Heart left ventricle (tissue), 16 donors: ENCODE results near the gene KDM4B. TPM values are rescaled to one million over a fixed set of nuclear protein-coding genes. Genes with fewer than 3 reads are reported as not detected.
A peak's percentile ranks its signal among the peaks of the same experiment; 100 is the strongest.

Source experiments
- ATAC-seq, 4 donors: fragments of 200-7000 bp; cut with Tn5 transposase; one replicate each; pipeline ENCODE4 v1.9.1; 2020 to 2022; ENCODE audit warnings: moderate library complexity in 4 of 4, mild to moderate bottlenecking in 3 of 4, moderate number of reproducible peaks in 1 of 4
- DNase-seq, 5 donors: peaks; one replicate each; pipeline ENCODE4 v3.0.0-alpha.2; 2020
- H3K27ac ChIP-seq, 12 donors: fragments of 200-600 bp; sonication (generic) in 4 of 12; one replicate each; pipeline versions ENCODE4 v1.5.0 to v1.8.0; 2016 to 2022; ENCODE audit warnings: mild to moderate bottlenecking in 2 of 12
- H3K27me3 ChIP-seq, 9 donors: fragments of 200-600 bp; sonication (generic) in 2 of 9; one replicate each; pipeline versions ENCODE4 v1.5.1 to v1.8.0; 2016 to 2022; ENCODE audit warnings: mild to moderate bottlenecking in 3 of 9
- H3K36me3 ChIP-seq, 9 donors: fragments of 200-600 bp; sonication (generic) in 2 of 9; one replicate each; pipeline versions ENCODE4 v1.5.0 to v1.8.0; 2018 to 2022; ENCODE audit warnings: mild to moderate bottlenecking in 2 of 9
- H3K4me1 ChIP-seq, 12 donors: fragments of 200-600 bp; sonication (generic) in 4 of 12; one replicate each; pipeline versions ENCODE4 v1.5.0 to v1.8.0; 2016 to 2022; ENCODE audit warnings: mild to moderate bottlenecking in 3 of 12
- H3K4me3 ChIP-seq, 12 donors: fragments of 200-600 bp; sonication (generic) in 4 of 12; one replicate each; pipeline versions ENCODE4 v1.5.0 to v1.8.0; 2017 to 2022; ENCODE audit warnings: mild to moderate bottlenecking in 9 of 12, moderate library complexity in 4 of 12
- H3K9me3 ChIP-seq, 12 donors: fragments of 200-600 bp; sonication (generic) in 4 of 12; one replicate each; pipeline versions ENCODE4 v1.5.0 to v1.8.0; 2016 to 2022; ENCODE audit warnings: mild to moderate bottlenecking in 1 of 12
- POLR2A ChIP-seq, 2 donors: fragments of 450-650 bp; IDR thresholded peaks; one replicate each; pipeline ENCODE4 v1.6.1; 2017; ENCODE audit warnings: antibody characterized with exemption in 2 of 2, mild to moderate bottlenecking in 2 of 2, moderate library complexity in 2 of 2
- WGBS, 4 donors: extraction: QIAGEN DNeasy Blood & Tissue Kit in 2 of 4; methylation state at CpG; one replicate each; pipeline versions ENCODE4 v1.1.5 to v1.1.7; 2013 to 2018; 5-methylcytosine and 5-hydroxymethylcytosine counted together
- intact Hi-C, 10 donors: fragments of 100-400 bp; cut with DNase I; formaldehyde crosslinking; loops; one replicate each; pipeline versions ENCODE4 v1.11.1 to v1.14.2; 2022
- polyA plus RNA-seq, 2 donors: library from polyadenylated mRNA; stranded (reverse); fragments of 200-250 nt; gene quantifications; one replicate each; pipeline ENCODE4 v1.2.3, GENCODE V29; 2013
- total RNA-seq, 9 donors: library from RNA; depleted of rRNA in 2 of 9; stranded (reverse); fragments of >200 nt in 2 of 9; fragmentation: NEBNext Ultra II Directional in 3 of 9; extraction: Animal tissue kit (Norgen Biotek cat#: 25700) in 3 of 9; gene quantifications; one replicate each; pipeline versions ENCODE4 v1.1.0 to v1.2.4, GENCODE V29; 2016 to 2023
- TF ChIP-seq, protein P1 (sequence below), 12 donors: fragments of 200-600 bp; sonication (generic) in 4 of 12; IDR thresholded peaks; one replicate each; pipeline versions ENCODE4 v1.5.0 to v1.8.0; 2018 to 2022; ENCODE audit warnings: antibody characterized with exemption in 12 of 12, mild to moderate bottlenecking in 5 of 12
- donor health status: ischemic (EF 13 %, LVEDD 7.1; RV severe dilation, severe dysfunction).
- donor health status: healthy with polysubstance abuse.
- donor health status: DM: no; HTN: yes; CAD: no.
- donor health status: DM: no; HTN: no; CAD: no.
- donor health status: ischemic (EF 25% LVEDD 6.9; RV normal size, moderate dysfunction).
- donor health status: ischemic (EF 25% LVEDD 5.7; RV mildly dilated, moderate dysfunction).
- donor health status: healthy.
- donor health status: DM: yes; HTN: yes; CAD: no.
- donor health status: ischemic (EF 35%, LVEDD 5.7; RV mildly dilated, moderate dysfunction).
- donor health status: nonischemic (EF 11% LVEDD 7.7; RV severe dilation, severe dysfunction).
- donor health status: DM: yes; HTN: yes; CAD: no.
- donor health status: PGD.
- donor health status: ischemic (EF 29% LVEDD 5.4; RV normal size, mild dysfunction).
- donor health status: nonischemic (EF 23%, LVEDD 6.1; RV moderate dilation, normal function).

KDM4B gene
- total and polyA plus RNA-seq, 11 donors: 21.5 to 36.5 (median 27.2) TPM

DNA sequence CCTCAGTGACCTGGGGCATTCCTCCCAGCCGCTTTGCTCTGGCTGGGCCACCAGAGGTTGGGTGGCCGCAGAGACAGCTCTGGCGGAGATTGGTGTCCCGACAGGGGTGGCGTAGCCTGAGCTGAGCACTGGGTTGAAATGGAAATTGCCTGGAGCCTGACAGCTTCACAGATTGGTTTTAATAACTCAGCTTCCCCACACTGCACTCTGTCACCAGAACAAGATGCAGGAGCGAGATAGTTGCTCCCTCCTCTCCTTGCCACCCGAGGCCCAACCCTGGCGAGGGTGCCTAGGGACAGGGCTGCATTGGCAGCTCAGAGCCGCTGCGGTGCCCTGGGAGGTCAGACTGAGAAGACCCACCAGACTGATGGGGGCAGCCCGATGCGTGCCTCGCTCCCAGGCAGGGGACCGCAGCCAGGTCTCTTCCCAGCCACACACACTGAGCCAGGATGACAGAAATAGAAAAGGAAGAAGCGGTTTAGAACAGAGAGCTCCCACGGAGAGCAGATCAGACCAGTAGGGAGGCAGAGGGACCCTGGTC lies 84.1 kb downstream of the KDM4B start:
- 69 to 83% (median 80%) methylated on average over 15 to 16 of the region's 16 CpGs for WGBS, 4 donors
- intact Hi-C loops: loop anchor here in 5 of 10 donors (5.0 to 10.0 kb wide), 4 partner anchors 72 to 522 kb away; no protein-coding TSS in a partner anchor
- Histone ChIP-seq H3K36me3 (peaks cover 0 to 64% (median 15%) of the 10 kb centered on the region in 9 donors), H3K9me3 (no peaks in the 10 kb centered on the region), H3K4me3 (no peak overlapping the region), H3K27ac (peak overlapping the region in 1 of 12 donors; percentile 8), H3K27me3 (no peaks in the 10 kb centered on the region), H3K4me1 (peaks cover 0 to 59% (median 26%) of the 10 kb centered on the region in 12 donors)
- TF ChIP-seq, protein P1, sequence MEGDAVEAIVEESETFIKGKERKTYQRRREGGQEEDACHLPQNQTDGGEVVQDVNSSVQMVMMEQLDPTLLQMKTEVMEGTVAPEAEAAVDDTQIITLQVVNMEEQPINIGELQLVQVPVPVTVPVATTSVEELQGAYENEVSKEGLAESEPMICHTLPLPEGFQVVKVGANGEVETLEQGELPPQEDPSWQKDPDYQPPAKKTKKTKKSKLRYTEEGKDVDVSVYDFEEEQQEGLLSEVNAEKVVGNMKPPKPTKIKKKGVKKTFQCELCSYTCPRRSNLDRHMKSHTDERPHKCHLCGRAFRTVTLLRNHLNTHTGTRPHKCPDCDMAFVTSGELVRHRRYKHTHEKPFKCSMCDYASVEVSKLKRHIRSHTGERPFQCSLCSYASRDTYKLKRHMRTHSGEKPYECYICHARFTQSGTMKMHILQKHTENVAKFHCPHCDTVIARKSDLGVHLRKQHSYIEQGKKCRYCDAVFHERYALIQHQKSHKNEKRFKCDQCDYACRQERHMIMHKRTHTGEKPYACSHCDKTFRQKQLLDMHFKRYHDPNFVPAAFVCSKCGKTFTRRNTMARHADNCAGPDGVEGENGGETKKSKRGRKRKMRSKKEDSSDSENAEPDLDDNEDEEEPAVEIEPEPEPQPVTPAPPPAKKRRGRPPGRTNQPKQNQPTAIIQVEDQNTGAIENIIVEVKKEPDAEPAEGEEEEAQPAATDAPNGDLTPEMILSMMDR (IDR thresholded peaks at IDR 0.05): no peak
- TF ChIP-seq POLR2A (IDR thresholded peaks at IDR 0.05): no peak
- ATAC-seq (no peak), DNase-seq (no peak)

DNA sequence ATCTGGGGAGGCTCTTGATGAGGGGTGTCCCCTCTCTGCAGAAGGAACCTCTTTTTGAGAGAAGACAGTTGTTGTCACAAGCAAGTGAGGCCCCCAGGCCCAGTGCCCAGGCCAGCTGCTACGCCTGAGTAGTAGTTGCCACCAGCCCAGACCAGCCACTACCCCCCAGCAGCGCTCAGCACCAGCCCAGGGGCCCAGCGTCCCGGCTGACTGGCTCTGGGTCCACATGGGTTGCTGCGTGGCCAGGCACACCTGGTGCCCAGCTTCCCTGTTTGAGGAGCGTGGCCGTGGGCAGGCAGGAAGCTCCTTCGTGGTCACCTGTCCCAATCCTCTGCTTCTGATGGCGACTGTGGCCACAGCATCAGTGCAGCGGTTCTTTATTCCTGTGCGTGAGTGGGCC lies 84.7 kb downstream of the KDM4B start:
- H3K27me3 ChIP-seq: no peaks in the 10 kb centered on the region
- peak overlapping the region in 1 of 12 donors; percentile 8 for H3K27ac ChIP-seq
- intact Hi-C loops: loop anchor here in 5 of 10 donors (5.0 to 10.0 kb wide), 4 partner anchors 71 to 521 kb away; no protein-coding TSS in a partner anchor
- WGBS, 4 donors: 93 to 95% (median 94%) methylated on average over 11 of the region's 11 CpGs
- peaks cover 0 to 62% (median 13%) of the 10 kb centered on the region in 9 donors for H3K36me3 ChIP-seq
- no peaks in the 10 kb centered on the region for H3K9me3 ChIP-seq
- H3K4me1 ChIP-seq: peaks cover 0 to 55% (median 22%) of the 10 kb centered on the region in 12 donors
- no peak for ATAC-seq
- DNase-seq: no peak
- TF ChIP-seq, protein P1 (IDR thresholded peaks at IDR 0.05): no peak
- no peak for TF ChIP-seq POLR2A (IDR thresholded peaks at IDR 0.05)
- no peak overlapping the region for H3K4me3 ChIP-seq

DNA sequence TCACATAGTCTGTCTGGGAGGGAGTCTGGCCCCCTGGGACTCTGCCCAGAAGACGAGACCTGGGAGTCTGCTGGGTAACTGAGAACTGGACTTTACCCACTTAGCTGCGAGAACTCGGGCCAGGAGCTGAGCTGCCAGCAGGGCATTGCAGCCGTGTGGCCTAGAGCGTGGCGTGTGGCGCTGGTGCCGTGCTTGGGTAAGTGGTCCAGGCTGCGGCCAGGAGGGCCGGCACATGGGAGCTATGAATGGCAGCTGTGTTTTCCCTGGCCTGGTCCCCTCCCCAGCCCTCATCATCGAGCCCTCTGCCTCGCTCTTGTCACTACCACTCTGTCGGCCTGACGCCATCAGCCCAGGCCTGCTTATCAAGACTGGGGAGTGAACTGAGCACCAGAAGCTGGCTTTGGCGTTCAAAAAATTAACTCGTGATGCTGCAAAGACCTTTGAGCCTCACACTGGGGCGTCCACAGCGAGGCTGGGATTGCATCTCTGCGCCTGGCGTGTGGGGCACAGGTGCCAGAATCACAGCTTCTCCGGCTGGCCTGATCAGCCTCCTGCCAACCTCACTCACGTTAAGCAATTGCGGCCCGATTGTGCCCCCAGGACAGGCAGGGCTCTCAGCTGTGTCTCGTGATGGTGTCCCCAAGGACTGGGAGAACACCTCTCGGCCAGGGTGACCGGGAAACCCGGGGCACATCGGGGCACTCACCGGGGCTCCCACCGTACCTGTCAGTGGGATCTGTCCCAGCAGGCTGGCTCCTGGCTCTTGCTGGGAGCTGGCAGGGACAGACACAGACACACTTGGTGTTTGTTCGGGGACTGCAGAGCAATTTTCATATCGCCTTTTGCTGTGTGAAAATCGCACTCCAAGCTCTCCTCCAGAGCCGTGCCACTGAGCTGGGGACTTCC lies 85.9 kb downstream of the KDM4B start:
- no peak for TF ChIP-seq POLR2A (IDR thresholded peaks at IDR 0.05)
- TF ChIP-seq, protein P1 (IDR thresholded peaks at IDR 0.05): no peak
- ATAC-seq (peak; percentile 71 to 88 (median 80)), DNase-seq (peak in 4 of 5 donors; percentile 56 to 74 (median 68))
- Histone ChIP-seq H3K27me3 (no peaks in the 10 kb centered on the region), H3K4me3 (no peak overlapping the region), H3K4me1 (peaks cover 0 to 49% (median 12%) of the 10 kb centered on the region in 12 donors), H3K9me3 (no peaks in the 10 kb centered on the region), H3K36me3 (peaks cover 0 to 54% (median 17%) of the 10 kb centered on the region in 9 donors), H3K27ac (peak overlapping the region in 7 of 12 donors; percentile 17 to 64 (median 39))
- intact Hi-C loops: loop anchor here in 5 of 10 donors (5.0 to 10.0 kb wide), 4 partner anchors 70 to 520 kb away; no protein-coding TSS in a partner anchor
- 57 to 64% (median 62%) methylated on average over 27 to 35 of the region's 35 CpGs for WGBS, 4 donors

DNA sequence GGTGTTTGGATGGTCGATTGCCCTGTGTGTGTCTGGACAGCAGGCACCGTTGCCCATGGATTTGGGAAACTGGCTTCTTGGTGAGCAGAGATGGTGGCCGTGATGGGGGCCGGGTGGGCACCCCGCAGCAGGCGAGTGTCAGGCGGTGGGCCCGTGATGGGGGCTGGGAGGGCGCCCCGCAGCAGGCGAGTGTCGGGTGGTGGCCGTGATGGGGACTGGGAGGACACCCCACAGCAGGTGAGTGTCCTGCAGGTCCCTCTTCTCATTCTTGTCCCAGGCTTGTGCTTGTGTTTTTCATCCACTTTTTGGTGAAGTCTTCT lies 86.5 kb downstream of the KDM4B start:
- no peak for DNase-seq
- TF ChIP-seq, protein P1 (IDR thresholded peaks at IDR 0.05): no peak
- TF ChIP-seq POLR2A (IDR thresholded peaks at IDR 0.05): no peak
- Histone ChIP-seq H3K27me3 (no peaks in the 10 kb centered on the region), H3K9me3 (no peaks in the 10 kb centered on the region), H3K27ac (peak overlapping the region in 5 of 12 donors; percentile 17 to 64 (median 35)), H3K4me1 (peaks cover 0 to 43% (median 12%) of the 10 kb centered on the region in 12 donors), H3K36me3 (peaks cover 0 to 48% (median 16%) of the 10 kb centered on the region in 9 donors), H3K4me3 (no peak overlapping the region)
- intact Hi-C loops: loop anchor here in 3 of 10 donors (10.0 kb wide), 3 partner anchors 69 to 519 kb away; no protein-coding TSS in a partner anchor
- ATAC-seq: no peak
- 87 to 94% (median 91%) methylated on average over 12 to 13 of the region's 13 CpGs for WGBS, 4 donors
